Hematopoietic multipotent progenitor cell treated with erythropoietin and hydrocortisone succinate and interleukin-3 and kit ligand, for 8 days (in vitro differentiated cells): ENCODE results near the gene CEMIP2.

ENCODE experiments used
- DNase-seq: peaks from one replicate; pipeline ENCODE4 v3.0.0-alpha.2; 2015

Gene CEMIP2

GRCh38 chr9:71746023-71746757, 22.1 kb downstream of the CEMIP2 start:
- no peak for DNase-seq

- no peak for DNase-seq
Measured at GRCh38 chr9:71744754-71745521, 23.4 kb downstream of the CEMIP2 start.

GRCh38 chr9:71743882-71744281, 24.4 kb downstream of the CEMIP2 start:
- DNase-seq = no peak

GRCh38 chr9:71743217-71743705, 25.1 kb downstream of the CEMIP2 start:
- no peak for DNase-seq

GRCh38 chr9:71742703-71743102, 25.6 kb downstream of the CEMIP2 start:
- DNase-seq = no peak

- DNase-seq = peak; percentile 96
Measured at GRCh38 chr9:71741926-71742648, 26.2 kb downstream of the CEMIP2 start.

GRCh38 chr9:71740199-71740598, 28.1 kb downstream of the CEMIP2 start:
- DNase-seq = no peak

- DNase-seq = peak; percentile 68
Measured at GRCh38 chr9:71737455-71737854, 30.9 kb downstream of the CEMIP2 start.

GRCh38 chr9:71736236-71736635, 32.1 kb downstream of the CEMIP2 start:
- DNase-seq = no peak

- DNase-seq = no peak
Measured at GRCh38 chr9:71734950-71735349, 33.4 kb downstream of the CEMIP2 start.

- no peak for DNase-seq
Measured at GRCh38 chr9:71733176-71733575, 35.1 kb downstream of the CEMIP2 start.

- no peak for DNase-seq
Measured at GRCh38 chr9:71729816-71730526, 38.3 kb downstream of the CEMIP2 start.

- no peak for DNase-seq
Measured at GRCh38 chr9:71726723-71727122, 41.6 kb downstream of the CEMIP2 start.

- DNase-seq = peak; percentile 73
Measured at GRCh38 chr9:71725590-71726338, 42.5 kb downstream of the CEMIP2 start.

GRCh38 chr9:71721855-71722254, 46.5 kb downstream of the CEMIP2 start:
- no peak for DNase-seq

- DNase-seq = no peak
Measured at GRCh38 chr9:71719562-71719961, 48.8 kb downstream of the CEMIP2 start.

GRCh38 chr9:71719088-71719487, 49.2 kb downstream of the CEMIP2 start:
- DNase-seq = no peak

GRCh38 chr9:71716138-71716909, 52.0 kb downstream of the CEMIP2 start:
- DNase-seq = peak; percentile 35

- no peak for DNase-seq
Measured at GRCh38 chr9:71710856-71711255, 57.5 kb downstream of the CEMIP2 start.

GRCh38 chr9:71710201-71710600, 58.1 kb downstream of the CEMIP2 start:
- DNase-seq = no peak

- DNase-seq = no peak
Measured at GRCh38 chr9:71709384-71709783, 58.9 kb downstream of the CEMIP2 start.
